NCI-H2171 (cell line): ENCODE results near the gene RFX6.

Experiments
- DNase-seq: peaks from one replicate; lab custom pipeline; 2025; lab: John Stamatoyannopoulos, UW

The RFX6 gene

DNA sequence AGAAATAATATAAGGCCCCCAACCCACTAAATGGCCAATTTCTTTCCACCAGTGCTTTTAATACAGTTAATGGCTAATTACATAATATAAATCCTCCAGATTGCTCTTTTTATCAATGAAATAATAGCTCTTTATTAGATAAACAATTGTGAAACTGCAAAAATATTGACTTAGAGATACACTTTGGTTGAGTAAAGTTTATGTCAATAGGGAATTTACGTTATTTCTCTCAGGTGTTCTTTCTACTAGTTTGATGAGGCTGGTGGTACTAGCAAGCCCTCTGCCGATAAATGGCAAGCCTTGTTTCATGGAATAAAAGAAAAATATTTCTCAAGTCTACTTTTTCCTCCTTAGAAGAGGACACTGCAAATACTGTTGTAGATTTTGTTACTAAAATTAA, 18.9 kb downstream of the RFX6 start:
- DNase-seq = no peak

GRCh38 chr6:116902634-116903033, 25.6 kb downstream of the RFX6 start:
- DNase-seq = no peak

- DNase-seq = no peak
Measured at GRCh38 chr6:116922853-116923548, 46.0 kb downstream of the RFX6 start.

DNA sequence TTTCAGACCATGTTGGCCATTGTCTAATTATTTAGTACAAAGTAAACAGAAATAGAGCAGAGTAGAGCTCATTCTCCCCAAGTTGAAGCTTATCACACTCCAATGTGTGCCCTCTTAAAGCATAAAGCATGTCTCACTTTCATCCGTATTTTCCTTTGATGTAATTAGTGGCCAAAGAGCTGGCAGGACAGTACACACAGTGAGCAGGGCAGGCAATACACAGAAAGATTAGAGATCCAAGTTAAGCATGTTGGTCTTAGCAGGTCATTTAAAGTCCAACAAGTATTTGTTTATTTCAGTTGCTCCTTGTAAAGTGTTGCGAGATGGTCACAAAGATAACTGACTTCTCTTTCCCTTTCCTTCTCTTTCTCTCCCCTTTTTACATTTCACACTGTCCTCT, 47.2 kb downstream of the RFX6 start:
- no peak for DNase-seq

DNA sequence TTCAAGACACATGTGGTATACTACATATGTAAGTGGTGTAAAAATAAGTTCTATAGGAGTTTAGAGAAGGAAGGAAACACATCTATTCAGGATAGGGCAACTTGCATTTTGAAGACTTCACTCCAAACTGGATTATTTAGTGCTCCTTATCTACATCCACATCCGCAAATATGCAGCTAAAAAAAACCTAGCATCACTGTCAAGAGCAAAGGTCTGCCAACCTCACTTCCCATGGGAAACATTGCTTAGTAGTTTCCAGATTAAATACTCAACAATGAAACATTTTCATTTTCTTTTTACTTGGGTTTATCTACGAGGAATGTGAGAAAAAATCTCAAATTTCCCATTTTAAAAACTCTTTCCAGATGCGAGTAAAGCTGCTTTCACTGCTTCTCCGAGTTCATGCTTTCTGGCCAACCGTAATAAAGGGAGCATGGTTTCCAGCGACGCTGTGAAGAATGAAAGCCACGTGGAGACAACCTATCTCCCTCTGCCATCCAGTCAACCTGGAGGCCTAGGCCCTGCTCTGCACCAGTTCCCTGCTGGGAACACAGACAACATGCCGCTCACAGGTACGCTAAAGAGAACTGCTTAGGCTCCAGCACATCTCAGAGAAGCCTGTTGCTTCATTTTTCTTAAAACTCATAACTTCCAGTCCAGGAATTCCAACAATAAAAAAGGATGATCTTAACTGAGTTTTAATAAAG, 48.2 kb downstream of the RFX6 start:
- no peak for DNase-seq

DNA sequence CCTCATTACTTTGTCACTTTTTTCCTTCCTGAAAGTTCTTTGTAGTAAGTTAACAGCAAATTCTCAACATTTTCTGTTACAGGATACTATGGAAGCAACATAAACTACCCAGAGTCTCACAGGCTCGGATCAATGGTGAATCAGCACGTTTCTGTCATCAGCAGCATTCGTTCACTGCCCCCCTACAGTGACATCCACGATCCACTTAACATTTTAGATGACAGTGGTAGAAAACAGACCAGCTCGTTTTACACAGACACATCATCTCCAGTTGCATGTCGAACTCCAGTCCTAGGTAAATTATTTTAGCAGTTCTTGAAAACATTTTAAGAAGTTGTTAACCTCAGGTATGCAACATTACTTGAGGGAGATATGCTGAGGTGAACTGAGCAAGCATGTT, 51.6 kb downstream of the RFX6 start:
- no peak for DNase-seq

DNA sequence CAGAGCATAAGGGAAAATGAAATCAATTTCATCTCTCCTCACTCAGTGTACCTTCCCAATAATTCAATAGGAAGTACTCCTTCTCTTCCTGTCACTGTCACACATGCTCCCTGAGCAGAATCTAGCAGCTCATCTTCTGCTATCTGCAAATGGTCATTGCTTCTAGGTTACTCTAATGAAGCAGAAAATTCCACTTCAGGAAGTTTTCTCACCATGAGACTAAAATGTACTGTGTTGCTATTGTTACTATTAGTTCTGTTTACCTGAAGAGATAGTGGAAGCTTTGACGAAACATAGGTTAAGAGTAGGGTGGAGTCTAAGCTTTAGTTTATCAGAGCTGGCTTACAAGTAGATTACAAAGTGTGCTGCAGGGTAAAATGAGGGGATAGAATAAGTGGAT, 52.8 kb downstream of the RFX6 start:
- no peak for DNase-seq

DNA sequence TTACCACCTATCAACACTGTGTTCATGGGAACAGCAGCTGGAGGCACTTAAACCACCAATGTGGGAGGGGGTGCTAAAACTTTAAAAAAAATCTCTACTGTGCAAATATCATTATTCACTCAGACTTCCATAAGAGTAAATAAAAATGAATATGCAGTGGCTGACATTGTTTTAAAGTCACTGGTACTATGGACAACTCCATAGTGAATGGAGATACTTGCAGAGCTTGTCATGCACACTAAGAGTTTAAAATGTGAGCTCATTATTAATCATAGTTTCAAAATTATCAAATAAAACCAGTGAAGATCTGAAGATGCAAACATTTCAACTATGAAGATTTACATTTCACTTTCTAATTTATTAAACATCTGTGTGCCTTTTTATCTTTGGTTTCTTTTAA, 54.4 kb downstream of the RFX6 start:
- DNase-seq = no peak

DNA sequence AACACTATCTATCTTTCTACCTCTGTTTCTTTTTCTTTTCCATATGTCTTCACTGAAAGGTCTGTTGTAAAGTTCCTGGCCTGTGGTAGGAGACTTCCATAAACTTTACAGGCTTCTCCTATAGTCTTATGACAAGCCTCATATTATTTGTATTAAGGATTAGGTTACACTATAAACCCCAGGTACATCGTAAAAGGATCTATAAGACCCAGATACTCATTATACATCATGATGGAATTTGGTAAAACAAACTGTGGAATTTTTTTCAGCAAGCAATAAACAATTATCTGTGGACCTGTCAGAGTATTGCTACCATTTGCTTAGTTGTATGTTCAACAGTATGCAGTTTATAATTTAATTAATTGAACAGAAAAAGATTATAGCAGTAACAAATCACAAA, 55.5 kb downstream of the RFX6 start:
- DNase-seq = no peak

GRCh38 chr6:116933485-116933884, 56.4 kb downstream of the RFX6 start:
- no peak for DNase-seq

GRCh38 chr6:116938305-116938704, 61.3 kb downstream of the RFX6 start:
- DNase-seq = no peak

DNA sequence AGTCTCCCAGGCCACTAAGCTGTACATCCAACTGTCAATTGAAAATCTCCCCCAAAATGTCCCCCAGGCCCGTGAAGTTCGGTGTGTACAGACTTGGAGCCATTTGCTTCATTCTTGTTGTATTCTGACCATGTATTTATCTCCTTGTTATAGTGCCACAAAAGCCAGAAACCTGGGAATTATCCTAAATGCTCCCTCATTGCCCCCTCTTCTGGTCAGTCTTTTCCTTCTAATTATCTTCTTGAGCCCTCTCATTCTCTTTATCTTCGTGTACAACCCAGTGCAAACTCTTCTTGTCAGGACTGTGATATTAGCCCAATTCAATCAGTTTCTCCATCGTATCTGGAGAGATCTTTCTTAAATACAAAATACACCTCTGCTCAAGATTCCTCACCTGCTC, 64.7 kb downstream of the RFX6 start:
- DNase-seq = no peak

GRCh38 chr6:116945809-116946208, 68.8 kb downstream of the RFX6 start:
- no peak for DNase-seq

DNA sequence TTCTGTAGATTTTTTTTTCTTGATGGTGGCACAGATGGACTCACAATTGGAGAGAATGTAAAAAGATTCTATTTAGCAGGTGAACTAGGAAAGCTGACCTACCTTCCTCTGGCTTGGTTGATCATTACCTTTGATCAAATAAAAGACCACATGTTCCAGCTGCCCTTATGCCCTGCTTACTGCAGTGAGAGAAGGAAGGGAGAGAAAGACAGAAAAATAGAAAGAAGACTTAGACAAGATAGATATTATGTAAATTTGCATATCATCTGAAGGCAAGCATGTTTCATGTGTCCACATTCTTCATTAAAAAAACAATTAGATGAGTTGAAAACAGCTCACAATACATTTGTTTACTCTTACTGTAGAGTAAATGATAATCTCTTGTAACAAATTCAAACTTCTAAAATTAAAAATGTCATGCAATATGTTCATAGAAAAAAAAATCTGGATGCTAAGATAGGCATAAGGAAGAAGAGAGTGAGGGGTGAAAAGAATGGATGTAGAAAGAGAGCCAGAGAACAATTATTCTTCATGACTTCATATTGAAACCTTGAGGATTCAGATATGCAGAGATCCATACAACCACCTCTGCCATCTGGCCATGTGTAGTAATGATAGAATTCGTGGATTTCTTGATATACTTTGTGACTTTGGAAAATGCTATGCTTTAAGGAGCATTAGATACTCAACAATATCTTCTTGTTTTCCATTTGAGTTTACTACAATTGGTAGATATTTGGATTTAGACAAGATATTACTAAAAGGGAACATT, 71.7 kb downstream of the RFX6 start:
- DNase-seq = no peak

GRCh38 chr6:116949964-116950363, 72.9 kb downstream of the RFX6 start:
- no peak for DNase-seq

DNA sequence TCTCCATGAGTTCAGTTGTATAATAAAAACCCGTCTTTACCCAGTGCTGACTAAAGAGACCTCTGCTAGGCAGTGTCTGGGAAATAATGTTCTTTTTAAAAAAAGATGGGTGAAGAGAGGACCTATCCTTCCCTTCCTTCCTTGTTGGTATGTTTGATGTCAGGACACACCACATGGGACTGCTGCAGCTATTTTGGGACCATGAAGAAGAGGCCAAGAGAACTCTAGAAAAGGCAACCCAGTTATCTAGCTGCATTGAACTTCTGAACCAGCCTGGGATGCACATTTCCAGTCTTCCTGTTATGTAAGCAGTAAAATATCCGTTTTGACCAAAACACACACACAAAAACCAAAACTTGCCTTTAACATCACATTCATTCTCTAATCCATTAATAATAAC, 77.3 kb downstream of the RFX6 start:
- no peak for DNase-seq

- DNase-seq = no peak
Measured at GRCh38 chr6:116954938-116955337, 77.9 kb downstream of the RFX6 start.

- DNase-seq = no peak
Measured at GRCh38 chr6:116955773-116956172, 78.7 kb downstream of the RFX6 start.

GRCh38 chr6:116963972-116964371, 86.9 kb downstream of the RFX6 start:
- no peak for DNase-seq

DNA sequence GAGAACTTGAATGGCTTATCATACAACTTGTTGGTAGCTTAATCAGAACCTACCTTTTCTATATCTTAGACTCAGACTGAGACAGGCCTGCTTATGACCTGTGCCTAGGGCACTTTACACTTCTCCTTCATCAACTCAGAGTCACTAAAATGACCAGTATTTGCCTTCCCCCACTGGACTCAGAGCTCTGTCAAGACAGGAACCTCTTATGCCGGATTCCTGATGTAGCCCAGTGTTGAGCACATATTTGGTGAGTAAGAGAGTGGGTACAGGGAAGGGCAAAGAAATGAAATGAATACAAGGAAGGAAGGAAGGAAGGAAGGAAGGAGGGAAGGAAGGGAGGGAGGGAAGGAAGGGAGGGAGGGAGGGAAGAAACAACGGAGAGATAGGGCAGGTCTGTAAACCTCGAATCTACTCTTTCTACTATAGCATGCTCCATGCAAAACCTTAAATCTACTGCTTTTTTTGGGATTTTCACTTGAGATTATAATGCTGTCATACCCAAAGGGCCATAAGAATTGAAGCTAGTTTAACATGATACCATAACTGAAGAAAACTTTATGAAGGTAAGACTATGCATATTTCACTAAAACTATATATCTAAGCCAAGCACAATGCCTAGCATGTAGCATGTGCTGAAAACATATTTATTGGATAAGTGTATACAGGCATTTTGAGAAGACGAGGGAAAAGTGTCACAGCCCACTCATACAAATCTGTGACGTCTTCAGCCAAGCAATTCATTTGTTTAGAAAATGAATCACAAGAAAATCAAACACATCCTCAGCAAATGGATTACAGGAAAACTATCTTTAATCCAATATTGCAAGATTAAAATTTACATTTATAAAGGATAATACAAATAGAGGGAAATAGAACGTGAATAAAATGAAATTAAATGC, 89.9 kb downstream of the RFX6 start:
- no peak for DNase-seq

DNA sequence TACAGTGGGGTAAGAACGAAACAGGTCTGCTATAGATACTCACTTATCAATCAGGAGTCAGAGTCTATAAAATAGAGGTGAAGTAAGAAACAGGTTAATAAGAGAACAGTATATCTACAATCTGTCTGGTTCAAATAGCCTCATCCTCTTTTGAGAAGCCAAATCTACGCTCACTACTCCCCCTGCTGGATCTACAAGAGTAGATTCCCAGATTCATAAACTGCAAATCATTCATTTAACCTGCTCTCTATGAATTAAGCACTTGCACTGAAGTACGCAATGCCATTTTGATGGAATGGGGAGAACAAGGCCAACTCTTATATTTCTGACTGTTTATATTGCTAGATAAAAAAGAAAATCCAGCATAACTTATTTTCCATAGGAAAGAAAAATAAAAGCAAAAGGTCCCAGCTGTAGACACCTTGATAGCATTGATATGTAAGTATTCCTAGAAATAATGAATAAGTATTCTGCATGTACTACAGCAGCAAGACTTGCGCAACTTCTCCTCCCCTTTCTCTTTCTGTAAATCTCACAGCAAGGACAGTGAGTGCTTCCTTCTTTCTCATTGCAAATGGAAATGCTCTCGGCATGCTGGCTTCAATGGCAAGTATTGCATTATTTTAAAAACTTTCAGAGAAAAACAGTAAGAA, 92.3 kb downstream of the RFX6 start:
- peak; percentile 44 for DNase-seq

GRCh38 chr6:116971959-116972358, 94.9 kb downstream of the RFX6 start:
- peak; percentile 3 for DNase-seq
